ENCODE measurements around the gene ZFYVE21. TPM values are rescaled to one million over a fixed set of nuclear protein-coding genes. Genes with fewer than 3 reads are reported as not detected.

Gene ZFYVE21
- total RNA-seq, 2 experiments from 2014 or later, result 18.0 to 22.5 TPM

DNA sequence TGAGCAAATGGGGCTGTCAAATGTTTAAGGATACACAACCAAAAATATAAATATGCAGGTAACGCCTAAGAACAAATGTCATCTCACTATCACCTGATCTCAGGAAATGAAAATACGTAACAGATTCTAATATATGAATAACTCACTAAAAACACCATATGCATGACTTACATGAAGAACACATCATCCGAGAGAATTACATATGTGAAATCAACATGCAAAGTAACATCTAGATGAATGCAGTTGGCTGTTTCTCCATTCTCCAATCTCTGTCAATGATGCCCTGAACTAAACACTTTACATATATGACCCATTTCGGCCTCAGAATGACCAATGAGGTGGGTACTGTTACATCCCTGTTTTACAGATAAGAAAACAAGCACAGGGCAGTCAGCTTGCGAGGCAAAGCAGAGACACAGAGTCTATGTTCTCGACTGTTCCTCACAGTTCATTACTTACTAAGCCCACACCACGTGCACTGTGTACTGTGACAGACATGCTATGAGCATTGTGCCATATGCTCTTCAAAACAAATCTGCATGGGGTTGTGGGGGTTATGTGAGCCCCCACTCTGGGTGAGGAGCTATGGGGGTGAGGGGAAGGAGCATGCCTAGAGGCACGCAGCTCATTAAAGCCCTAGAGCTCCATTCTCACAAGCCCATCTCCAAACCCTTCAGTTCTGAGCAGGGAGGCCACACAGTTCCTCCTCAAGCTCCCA, 42.6 kb downstream of the ZFYVE21 start:
- H3K79me2 ChIP-seq (ENCODE audit: insufficient read depth, low read depth, low read length), result no peaks in the 10 kb centered on the region
- intact Hi-C loops (cut with micrococcal nuclease; ENCODE audit: unreplicated experiment), result no loop called here
- H4K20me1 ChIP-seq (ENCODE audit: insufficient read depth, low read length), result no peaks in the 10 kb centered on the region
- H3K36me3 ChIP-seq (ENCODE audit: insufficient read depth, low read length), result no peaks in the 10 kb centered on the region
- no peak overlapping the region for H3K27ac ChIP-seq (ENCODE audit: low read depth, low read length, poor library complexity, severe bottlenecking)
- H3K9me2 ChIP-seq (ENCODE audit: insufficient read depth, low read length), result no peaks in the 10 kb centered on the region
- H3K4me2 ChIP-seq (ENCODE audit: low read length), result no peak overlapping the region
- no TSS peak for BruUV-seq (replicated peaks)
- no peak overlapping the region for H3K4me3 ChIP-seq (ENCODE audit: low read depth, low read length, poor library complexity, severe bottlenecking)
- H3K4me1 ChIP-seq (ENCODE audit: insufficient read depth, low read length, poor library complexity, severe bottlenecking), result no peaks in the 10 kb centered on the region
- ChIA-PET CTCF (ENCODE audit: unreplicated experiment) (interaction anchor here (0.6 kb wide), 1 partner anchor 1624 kb away, joined by 3 read pairs; no protein-coding TSS in a partner anchor), POLR2A (no interaction called here)
- DNase-seq (ENCODE audit: low spot score), result no peak
- TF ChIP-seq CTCF (conservative IDR thresholded peaks at IDR 0.05; ENCODE audit: low read length), result no peak
- no peak for TF ChIP-seq EZH2phosphoT487 (IDR thresholded peaks at IDR 0.05; ENCODE audit: borderline replicate concordance, low read depth, low read length)
- no peaks in the 10 kb centered on the region for H3K9me3 ChIP-seq (ENCODE audit: low read length)
- H2AFZ ChIP-seq (ENCODE audit: low read length), result no peak overlapping the region

DNA sequence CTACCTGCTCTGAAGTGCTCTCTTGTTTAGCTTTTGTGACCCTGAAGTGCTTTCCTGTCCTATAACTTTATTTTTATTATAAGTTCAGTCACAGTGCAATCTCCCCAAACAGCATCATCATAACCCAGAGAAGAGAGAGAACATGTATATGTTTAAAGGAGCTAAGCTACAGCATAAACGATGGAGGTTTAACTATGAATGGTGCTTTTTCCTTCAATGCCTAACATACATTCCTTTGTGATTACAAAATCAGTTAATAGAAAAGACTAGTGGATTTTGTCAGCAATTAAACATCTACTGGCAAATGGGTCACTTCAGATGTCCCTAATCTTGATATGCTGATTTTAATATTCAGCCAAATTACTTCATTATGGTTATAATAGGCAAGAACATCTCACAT, 46.4 kb downstream of the ZFYVE21 start:
- Histone ChIP-seq H3K4me3 (ENCODE audit: low read depth, low read length, poor library complexity, severe bottlenecking) (no peak overlapping the region), H3K27ac (ENCODE audit: low read depth, low read length, poor library complexity, severe bottlenecking) (no peak overlapping the region), H3K4me1 (ENCODE audit: insufficient read depth, low read length, poor library complexity, severe bottlenecking) (peaks cover 8% of the 10 kb centered on the region), H3K4me2 (ENCODE audit: low read length) (no peak overlapping the region), H2AFZ (ENCODE audit: low read length) (no peak overlapping the region), H3K79me2 (ENCODE audit: insufficient read depth, low read depth, low read length) (no peaks in the 10 kb centered on the region), H4K20me1 (ENCODE audit: insufficient read depth, low read length) (no peaks in the 10 kb centered on the region), H3K36me3 (ENCODE audit: insufficient read depth, low read length) (no peaks in the 10 kb centered on the region), H3K9me3 (ENCODE audit: low read length) (no peaks in the 10 kb centered on the region), H3K9me2 (ENCODE audit: insufficient read depth, low read length) (no peaks in the 10 kb centered on the region)
- intact Hi-C loops (cut with micrococcal nuclease; ENCODE audit: unreplicated experiment), result no loop called here
- DNase-seq (ENCODE audit: low spot score), result no peak
- TF ChIP-seq CTCF (conservative IDR thresholded peaks at IDR 0.05; ENCODE audit: low read length) (no peak), EZH2phosphoT487 (IDR thresholded peaks at IDR 0.05; ENCODE audit: borderline replicate concordance, low read depth, low read length) (no peak)
- CTCF ChIA-PET (ENCODE audit: unreplicated experiment), result no interaction called here
- POLR2A ChIA-PET, result interaction anchor here (0.7 kb wide), 1 partner anchor 14 kb away, joined by 3 read pairs; no protein-coding TSS in a partner anchor
- no TSS peak for BruUV-seq (replicated peaks)

DNA sequence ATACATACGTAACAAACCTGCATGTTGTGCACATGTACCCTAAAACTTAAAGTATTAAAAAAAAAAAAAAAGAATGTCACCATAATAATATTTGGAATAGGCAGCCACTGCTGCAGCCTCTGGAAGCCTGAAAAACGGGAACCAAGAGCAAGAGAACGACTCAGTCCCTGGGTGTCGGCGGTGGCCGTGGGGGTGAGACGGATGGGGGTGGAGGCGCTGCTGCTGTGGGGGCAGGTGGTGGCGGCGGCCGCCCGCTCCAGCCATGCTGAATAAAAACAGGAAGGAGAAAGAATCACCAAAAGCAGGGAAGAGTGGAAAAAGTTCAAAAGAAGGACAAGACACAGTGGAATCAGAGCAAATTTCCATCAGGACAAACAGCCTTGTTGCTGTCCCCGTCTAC, 46.9 kb downstream of the ZFYVE21 start:
- no peaks in the 10 kb centered on the region for H3K36me3 ChIP-seq (ENCODE audit: insufficient read depth, low read length)
- no peak overlapping the region for H3K4me3 ChIP-seq (ENCODE audit: low read depth, low read length, poor library complexity, severe bottlenecking)
- TF ChIP-seq CTCF (conservative IDR thresholded peaks at IDR 0.05; ENCODE audit: low read length) (no peak), EZH2phosphoT487 (IDR thresholded peaks at IDR 0.05; ENCODE audit: borderline replicate concordance, low read depth, low read length) (no peak)
- H2AFZ ChIP-seq (ENCODE audit: low read length), result no peak overlapping the region
- no peaks in the 10 kb centered on the region for H4K20me1 ChIP-seq (ENCODE audit: insufficient read depth, low read length)
- H3K9me3 ChIP-seq (ENCODE audit: low read length), result no peaks in the 10 kb centered on the region
- H3K79me2 ChIP-seq (ENCODE audit: insufficient read depth, low read depth, low read length), result no peaks in the 10 kb centered on the region
- ChIA-PET POLR2A (interaction anchor here (0.7 kb wide), 1 partner anchor 15 kb away, joined by 3 read pairs; no protein-coding TSS in a partner anchor), CTCF (ENCODE audit: unreplicated experiment) (no interaction called here)
- no peaks in the 10 kb centered on the region for H3K9me2 ChIP-seq (ENCODE audit: insufficient read depth, low read length)
- no peak for DNase-seq (ENCODE audit: low spot score)
- BruUV-seq (replicated peaks), result no TSS peak
- intact Hi-C loops (cut with micrococcal nuclease; ENCODE audit: unreplicated experiment), result no loop called here
- H3K4me1 ChIP-seq (ENCODE audit: insufficient read depth, low read length, poor library complexity, severe bottlenecking), result peaks cover 8% of the 10 kb centered on the region
- H3K4me2 ChIP-seq (ENCODE audit: low read length), result no peak overlapping the region
- no peak overlapping the region for H3K27ac ChIP-seq (ENCODE audit: low read depth, low read length, poor library complexity, severe bottlenecking)
